GM12801 (cell line): ENCODE measurements around the gene CDH9.

Source experiments
- TF ChIP-seq, protein P1 (sequence below): IDR thresholded peaks from one replicate; pipeline ENCODE4 v1.5.1; 2011; ENCODE audit warnings: control low read depth; ENCODE audit not compliant: insufficient read length; ENCODE audit errors: extremely low read depth

The CDH9 gene

DNA sequence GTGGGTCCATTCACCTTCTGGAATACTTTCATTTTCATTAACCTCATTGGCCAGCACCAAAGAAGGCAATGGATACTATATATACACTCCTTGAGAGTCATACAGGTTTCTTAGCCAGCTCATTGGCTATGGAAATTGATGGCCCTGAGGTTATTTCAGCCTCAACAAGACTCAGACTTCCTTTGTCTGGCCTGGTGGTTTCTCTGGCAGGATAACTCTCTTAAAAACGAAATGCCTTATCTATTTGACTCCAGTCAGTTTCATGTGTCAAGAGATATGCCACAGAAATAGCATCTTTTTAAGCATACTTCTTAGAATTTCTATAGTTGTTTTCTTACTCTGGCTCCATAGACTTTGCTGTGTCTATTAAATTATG lies 28.9 kb downstream of the CDH9 start:
- TF ChIP-seq, protein P1, sequence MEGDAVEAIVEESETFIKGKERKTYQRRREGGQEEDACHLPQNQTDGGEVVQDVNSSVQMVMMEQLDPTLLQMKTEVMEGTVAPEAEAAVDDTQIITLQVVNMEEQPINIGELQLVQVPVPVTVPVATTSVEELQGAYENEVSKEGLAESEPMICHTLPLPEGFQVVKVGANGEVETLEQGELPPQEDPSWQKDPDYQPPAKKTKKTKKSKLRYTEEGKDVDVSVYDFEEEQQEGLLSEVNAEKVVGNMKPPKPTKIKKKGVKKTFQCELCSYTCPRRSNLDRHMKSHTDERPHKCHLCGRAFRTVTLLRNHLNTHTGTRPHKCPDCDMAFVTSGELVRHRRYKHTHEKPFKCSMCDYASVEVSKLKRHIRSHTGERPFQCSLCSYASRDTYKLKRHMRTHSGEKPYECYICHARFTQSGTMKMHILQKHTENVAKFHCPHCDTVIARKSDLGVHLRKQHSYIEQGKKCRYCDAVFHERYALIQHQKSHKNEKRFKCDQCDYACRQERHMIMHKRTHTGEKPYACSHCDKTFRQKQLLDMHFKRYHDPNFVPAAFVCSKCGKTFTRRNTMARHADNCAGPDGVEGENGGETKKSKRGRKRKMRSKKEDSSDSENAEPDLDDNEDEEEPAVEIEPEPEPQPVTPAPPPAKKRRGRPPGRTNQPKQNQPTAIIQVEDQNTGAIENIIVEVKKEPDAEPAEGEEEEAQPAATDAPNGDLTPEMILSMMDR = no peak

DNA sequence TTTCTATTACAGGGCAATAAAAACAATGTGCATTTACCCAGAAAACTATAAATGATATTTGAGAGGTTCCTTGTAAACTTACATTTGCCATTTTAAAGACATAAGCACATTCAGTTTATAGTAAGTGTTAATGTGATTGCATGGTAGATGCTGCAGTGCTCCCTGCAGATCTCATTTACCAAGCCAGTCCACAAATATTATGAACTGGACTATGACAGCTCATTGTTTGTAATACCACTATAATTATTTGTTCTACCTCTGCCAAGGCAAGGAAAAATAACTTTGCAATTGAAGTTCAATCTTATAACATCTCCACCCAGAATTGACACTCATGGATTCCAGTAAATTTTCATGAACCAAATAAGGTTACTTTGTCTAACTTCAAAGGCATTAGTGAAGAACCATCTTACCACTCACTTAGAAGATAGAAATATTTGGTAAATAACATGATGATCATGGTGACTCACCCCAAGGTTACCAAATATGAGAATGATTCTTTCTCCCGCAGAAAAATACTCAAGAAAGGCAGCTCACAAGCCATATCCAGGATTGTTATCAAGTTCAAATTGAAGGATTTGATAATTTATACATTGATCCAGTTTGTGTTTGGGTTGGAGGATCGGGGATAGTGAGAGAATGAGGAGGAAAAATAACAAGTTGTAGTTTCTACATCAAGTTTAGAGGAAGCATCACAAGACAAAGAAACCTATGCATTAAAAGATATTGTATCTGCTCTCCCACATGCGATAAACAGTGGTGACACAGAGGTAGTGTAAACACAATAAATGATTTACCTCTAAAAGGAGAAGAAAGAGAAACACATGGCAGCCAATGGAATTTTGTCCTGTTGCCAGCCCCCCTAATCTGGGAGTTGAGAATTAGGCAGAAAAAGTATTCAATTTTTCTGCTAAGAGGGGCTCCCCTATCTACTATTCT lies 29.5 kb downstream of the CDH9 start:
- TF ChIP-seq, protein P1 = no peak

DNA sequence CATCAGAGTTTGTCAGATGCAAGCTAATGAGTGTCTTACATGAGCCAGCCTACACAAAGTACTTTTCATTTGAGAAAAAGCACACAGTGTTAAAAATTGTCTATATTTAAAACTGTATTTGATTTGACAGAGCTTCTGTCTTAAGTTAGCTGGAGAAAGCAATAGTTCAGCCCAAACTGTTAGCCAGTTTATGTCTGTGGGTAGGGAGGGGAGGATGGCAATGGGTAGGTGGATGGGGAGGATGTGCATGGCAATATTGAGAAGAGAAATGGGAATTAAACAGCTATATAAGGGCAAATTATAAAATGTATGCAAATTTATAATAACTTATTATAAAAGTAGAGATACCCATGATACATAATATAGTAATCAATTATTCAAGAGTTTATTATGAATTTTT lies 31.3 kb downstream of the CDH9 start:
- TF ChIP-seq, protein P1 = no peak

DNA sequence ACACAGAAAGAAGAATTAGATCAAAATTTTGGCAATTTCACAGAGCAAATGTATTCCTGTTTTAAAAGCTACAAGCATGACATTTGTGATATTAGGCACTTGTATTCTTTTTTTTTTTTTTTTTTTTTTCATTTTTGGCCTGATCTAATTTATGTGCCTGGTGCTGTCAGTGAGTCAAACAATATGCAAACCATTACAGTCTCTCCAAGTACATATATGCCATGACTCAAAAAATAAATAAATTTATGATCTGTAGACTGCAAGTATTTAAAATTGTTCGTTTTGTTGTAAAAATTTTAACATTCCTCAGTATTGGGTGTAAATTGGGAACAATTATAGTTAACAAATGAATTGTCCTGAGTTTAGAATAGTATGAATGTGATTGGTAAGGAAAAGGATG lies 51.4 kb downstream of the CDH9 start:
- TF ChIP-seq, protein P1 = no peak

DNA sequence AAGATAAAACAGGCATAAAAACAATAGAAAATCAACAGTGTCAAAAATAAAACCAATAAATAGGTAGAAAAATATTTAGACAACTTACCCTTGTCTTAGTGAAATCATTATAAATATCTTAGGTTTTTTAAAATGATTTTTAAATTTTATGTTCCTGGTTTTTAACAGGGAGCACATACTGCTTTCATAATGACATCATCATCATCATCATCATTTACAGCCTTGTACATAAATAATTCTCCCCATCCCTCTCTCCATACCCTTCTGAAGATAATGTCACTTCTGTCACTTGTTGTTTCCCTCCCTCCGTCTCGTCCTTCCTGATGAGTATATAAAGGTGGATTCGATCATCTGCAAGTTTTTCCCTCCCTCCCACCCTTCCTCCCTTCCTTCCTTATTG lies 56.6 kb downstream of the CDH9 start:
- TF ChIP-seq, protein P1 = no peak

DNA sequence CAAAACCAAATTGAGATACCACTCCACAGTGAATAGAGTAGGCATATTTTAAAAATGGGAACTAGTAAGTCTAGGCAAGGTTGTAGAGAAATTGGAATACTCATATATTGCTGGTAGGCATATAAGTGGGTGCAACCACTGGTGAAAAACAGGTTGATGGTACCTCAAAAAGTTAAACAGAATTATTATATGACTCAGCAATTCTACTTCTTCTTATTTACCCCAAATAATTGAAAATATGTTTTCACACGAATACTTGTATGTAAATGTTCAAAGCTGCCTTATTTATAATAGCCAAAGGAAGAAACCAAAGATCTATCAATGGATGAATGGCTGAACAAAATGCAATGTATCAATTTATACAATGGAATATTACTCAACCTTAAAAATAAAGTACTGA lies 79.1 kb downstream of the CDH9 start:
- TF ChIP-seq, protein P1 = no peak

DNA sequence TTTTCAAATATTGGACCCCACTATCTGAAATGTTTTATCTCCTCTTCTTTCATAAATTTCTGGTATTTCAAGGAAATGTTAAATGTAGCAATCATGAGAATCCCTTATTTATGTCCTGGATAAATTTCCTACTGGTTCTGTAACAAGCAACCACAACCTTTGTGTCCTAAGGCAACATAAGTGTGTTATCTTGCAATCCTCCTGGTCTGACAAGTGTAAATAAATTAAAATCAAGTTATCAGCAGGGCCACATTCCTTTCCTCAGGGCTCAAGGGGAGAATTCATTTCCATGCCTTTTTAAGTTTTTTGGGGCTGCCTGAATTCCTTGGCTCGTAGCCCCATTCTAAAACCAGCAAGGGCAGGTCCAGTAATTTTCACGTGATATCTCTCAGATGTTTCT lies 83.2 kb downstream of the CDH9 start:
- TF ChIP-seq, protein P1 = no peak

DNA sequence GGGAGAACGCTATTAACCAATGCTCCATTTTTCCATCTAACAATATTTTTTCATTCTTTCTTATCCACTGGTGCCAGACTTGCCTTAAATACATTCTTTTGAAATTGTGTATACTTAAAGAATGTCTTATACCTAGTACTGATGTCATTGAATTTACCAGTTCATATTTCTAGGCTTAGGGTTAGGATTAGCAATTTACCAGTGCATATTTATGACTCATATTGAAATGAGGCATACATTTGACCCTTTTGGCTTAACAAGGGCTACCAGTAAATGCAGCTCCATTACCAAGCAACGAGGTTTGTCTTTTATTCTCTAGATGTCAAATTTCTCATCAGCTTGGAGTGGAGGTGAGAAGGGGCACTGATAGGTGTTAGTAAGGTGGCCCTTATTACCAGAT lies 89.5 kb downstream of the CDH9 start:
- TF ChIP-seq, protein P1 = no peak
